ENCODE results near the gene AGBL4.

The AGBL4 gene

DNA sequence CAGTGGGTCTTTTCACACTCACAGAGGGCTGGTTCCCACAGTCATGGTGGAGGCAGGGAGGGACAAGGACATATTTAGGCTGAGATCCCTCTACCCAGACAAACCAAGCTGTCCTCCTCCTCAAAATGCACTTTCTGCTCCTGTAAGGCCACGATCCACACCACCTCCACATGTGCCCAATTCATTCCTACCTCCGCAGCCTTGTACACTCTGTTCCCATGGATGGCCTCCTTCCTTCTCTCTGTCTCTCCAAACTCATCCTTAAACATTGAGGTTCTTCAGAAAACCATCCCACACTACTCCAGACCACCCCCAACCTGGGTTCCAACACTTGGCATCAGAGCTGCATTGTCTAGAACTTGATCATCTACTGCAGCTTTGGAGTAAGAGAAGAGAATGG is 842.7 kb downstream of the AGBL4 start:
- TF ChIP-seq CTCF (IDR thresholded peaks at IDR 0.05; ENCODE audit: insufficient read depth, missing control alignments) = no peak
- no peak for DNase-seq (ENCODE audit: insufficient read length, low spot score)
- FAIRE-seq = no peak

GRCh38 chr1:49171941-49172593 is 851.7 kb downstream of the AGBL4 start:
- FAIRE-seq = no peak

GRCh38 chr1:49166031-49166430 is 857.7 kb downstream of the AGBL4 start:
- no peak for DNase-seq (ENCODE audit: insufficient read length, low spot score)
- no peak for TF ChIP-seq CTCF (IDR thresholded peaks at IDR 0.05; ENCODE audit: insufficient read depth, missing control alignments)
- FAIRE-seq = no peak

More at GRCh38 chr1:49171941-49172593, 851.7 kb downstream of the AGBL4 start:
- no peak for DNase-seq (ENCODE audit: insufficient read length, low spot score)
- TF ChIP-seq CTCF (IDR thresholded peaks at IDR 0.05; ENCODE audit: insufficient read depth, missing control alignments) = no peak

- DNase-seq (ENCODE audit: insufficient read length, low spot score) (no peak), FAIRE-seq (no peak)
- no peak for TF ChIP-seq CTCF (IDR thresholded peaks at IDR 0.05; ENCODE audit: insufficient read depth, missing control alignments)
These were observed 860.7 kb downstream of the AGBL4 start for GRCh38 chr1:49163031-49163430.

DNA sequence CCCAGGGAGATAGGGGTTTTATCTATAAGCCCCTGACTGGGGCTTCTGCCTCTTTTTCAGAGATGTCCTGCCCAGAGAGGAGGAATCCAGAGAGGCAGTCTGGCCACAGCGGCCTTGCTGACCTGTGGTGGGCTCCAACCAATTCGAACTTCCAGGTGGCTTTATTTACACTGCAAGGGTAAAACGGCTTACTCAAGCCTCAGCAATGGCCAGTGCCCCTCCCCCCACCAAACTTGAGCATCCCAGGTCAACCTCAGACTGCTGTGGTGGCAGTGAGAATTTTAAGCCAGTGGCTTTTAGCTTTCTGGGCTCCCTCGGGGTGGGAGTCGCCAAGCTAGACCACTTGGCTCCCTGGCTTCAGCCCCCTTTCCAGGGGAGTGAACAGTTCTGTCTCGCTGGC is 863.1 kb downstream of the AGBL4 start:
- DNase-seq (ENCODE audit: insufficient read length, low spot score) = no peak
- FAIRE-seq = no peak
- no peak for TF ChIP-seq CTCF (IDR thresholded peaks at IDR 0.05; ENCODE audit: insufficient read depth, missing control alignments)

DNA sequence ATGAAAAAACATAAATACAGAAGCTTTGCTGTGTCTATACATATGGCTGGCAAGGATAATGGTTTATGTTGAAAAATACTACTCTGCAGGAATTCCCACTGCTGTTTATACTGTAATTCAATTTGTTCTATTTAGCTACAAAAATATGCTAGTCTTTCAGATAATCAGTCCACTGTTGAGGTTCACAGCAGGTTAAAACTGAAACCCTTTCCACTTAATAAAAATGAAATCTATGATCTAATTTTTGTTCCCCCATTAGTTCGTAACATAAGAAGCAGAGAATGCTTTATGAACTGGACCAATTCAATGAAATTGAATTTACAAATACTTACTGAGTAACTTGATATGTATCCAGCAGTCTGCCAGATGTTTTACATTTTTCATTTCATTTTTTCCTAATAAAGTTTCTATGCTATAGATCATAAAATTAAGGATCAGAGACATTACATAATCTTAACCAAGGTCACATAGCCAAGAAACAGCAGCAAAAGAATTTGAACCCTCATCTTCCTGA is 887.0 kb downstream of the AGBL4 start:
- no peak for FAIRE-seq
- no peak for DNase-seq (ENCODE audit: insufficient read length, low spot score)
- TF ChIP-seq CTCF (IDR thresholded peaks at IDR 0.05; ENCODE audit: insufficient read depth, missing control alignments) = no peak

DNA sequence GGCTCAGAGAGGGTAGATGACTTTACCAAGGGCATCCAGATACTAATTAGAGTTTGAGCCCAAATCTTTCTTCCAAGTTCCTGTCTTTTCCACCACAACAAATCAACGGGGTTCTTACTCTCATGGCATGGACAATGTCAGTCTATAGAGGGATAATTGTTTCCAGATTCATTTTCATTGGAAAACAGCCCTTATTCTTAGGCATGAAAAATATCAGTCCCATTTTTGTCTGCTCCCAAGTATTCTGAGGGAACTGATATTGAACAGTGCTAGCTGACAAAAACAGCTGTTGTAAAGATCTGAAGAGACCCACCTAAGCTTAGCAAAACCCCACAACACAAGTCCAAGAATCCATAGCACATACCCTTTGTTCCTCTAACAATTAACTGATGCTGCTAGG is 898.0 kb downstream of the AGBL4 start:
- TF ChIP-seq CTCF (IDR thresholded peaks at IDR 0.05; ENCODE audit: insufficient read depth, missing control alignments) = no peak
- FAIRE-seq = no peak
- DNase-seq (ENCODE audit: insufficient read length, low spot score) = no peak

Data from D721Med (cell line).